ENCODE measurements around the gene SLC35B2.

GRCh38 chr6:44291841-44292240 is 34.5 kb upstream of the SLC35B2 start:
- no peak for TF ChIP-seq POLR2A (IDR thresholded peaks at IDR 0.05)
- TF ChIP-seq CTCF (IDR thresholded peaks at IDR 0.05), result no peak
